ENCODE data around the gene COP1.
"Not testable (repeated sequence)": the region's sequence is repeated elsewhere in the genome, so short reads cannot be mapped to it uniquely, and the experiment has no call there.

DNA sequence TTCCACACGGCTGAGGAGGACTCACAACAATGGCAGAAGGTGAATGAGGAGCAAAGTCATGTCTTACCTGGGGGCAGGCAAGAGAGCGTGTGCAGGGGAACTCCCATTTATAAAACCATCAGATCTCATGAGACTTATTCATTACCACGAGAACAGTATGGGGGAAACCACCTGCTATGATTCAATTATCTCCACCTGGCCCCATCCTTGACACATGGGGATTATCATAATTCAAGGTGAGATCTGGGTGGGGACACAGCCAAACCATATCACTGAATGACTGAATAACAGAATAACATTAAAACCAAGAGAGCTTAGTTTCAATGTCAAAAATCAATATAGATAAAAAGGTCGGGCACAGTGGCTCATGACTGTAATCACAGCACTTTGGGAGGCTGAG, 179.2 kb downstream of the COP1 start:
- TF ChIP-seq, protein P1, sequence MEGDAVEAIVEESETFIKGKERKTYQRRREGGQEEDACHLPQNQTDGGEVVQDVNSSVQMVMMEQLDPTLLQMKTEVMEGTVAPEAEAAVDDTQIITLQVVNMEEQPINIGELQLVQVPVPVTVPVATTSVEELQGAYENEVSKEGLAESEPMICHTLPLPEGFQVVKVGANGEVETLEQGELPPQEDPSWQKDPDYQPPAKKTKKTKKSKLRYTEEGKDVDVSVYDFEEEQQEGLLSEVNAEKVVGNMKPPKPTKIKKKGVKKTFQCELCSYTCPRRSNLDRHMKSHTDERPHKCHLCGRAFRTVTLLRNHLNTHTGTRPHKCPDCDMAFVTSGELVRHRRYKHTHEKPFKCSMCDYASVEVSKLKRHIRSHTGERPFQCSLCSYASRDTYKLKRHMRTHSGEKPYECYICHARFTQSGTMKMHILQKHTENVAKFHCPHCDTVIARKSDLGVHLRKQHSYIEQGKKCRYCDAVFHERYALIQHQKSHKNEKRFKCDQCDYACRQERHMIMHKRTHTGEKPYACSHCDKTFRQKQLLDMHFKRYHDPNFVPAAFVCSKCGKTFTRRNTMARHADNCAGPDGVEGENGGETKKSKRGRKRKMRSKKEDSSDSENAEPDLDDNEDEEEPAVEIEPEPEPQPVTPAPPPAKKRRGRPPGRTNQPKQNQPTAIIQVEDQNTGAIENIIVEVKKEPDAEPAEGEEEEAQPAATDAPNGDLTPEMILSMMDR (IDR thresholded peaks at IDR 0.05), result not testable (repeated sequence)
- not testable (repeated sequence) for TF ChIP-seq EP300, POLR2A (IDR thresholded peaks at IDR 0.05)

Data from tibial nerve (tissue), 4 donors.